GM18909 (cell line): ENCODE measurements around the gene SSB.
"Not testable (repeated sequence)": the region's sequence is repeated elsewhere in the genome, so short reads cannot be mapped to it uniquely, and the experiment has no call there.

Source experiments
- ATAC-seq: cut with Tn5 transposase; IDR thresholded peaks from one replicate; pipeline ENCODE4 v1.9.1; 2021; ENCODE audit warnings: mild to moderate bottlenecking; ENCODE audit not compliant: unreplicated experiment, poor library complexity

The SSB gene

DNA sequence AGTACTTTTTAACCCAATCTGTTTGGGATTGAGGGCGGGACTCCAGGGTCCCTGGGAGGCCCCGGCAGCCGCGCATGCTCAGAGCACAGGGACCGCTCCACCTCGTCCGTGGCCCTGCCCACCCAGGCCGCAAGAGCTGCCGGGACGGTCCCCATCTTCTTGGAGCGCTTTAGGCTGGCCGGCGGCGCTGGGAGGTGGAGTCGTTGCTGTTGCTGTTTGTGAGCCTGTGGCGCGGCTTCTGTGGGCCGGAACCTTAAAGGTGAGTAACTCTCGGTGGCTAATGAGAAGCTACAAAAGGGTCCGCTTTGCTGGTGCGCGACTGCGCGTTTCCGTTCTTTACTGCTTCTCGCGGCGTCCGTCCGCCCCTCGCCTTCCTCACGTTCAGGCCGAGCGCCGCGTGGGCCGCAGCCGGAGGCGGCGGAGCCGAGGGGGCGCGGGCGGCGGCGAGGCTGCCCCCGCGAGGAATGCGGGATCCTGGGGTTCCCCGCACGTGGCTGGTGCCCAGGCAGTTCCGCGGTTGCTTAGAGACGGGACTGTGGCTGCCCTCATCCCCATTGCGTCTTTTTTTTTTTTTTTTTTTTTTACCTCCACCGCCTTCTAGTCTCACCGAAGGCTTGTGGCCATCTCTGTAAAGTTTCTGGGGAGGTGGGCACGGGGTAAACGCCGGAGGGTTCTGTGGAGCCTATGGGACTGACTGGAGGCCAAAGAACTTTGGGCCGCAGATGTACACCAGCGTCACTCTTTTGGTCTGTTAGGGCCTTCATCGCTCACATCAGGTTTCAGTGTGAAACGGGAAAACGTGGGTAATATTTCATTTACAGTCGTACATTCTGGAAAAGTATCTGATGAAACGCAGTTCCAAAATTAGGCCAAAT, at the start of gene SSB:
Gene SSB, plus strand, starts transcription at position 154 of the 875 bp plus-strand sequence. CDS start 2,090 bp downstream, outside the sequence.
- ATAC-seq = peak; percentile 96

DNA sequence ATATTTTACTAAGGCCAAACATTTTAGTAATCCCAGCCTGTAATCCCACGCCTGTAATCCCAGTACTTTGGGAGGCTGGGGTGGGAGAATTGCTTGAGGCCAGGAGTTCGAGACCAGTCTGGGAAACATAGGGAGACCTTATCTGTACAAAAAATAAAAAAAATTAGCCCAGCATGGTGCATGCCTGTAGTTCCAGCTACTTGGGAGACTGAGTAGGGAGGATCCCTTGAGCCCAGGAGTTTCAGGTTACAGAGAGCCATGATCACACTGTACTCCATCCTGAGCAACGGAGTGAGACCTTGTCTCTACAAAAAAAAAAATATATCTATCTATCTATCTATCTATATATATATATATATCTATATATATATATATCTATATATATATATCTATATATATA, 45.9 kb upstream of the SSB start:
- no peak for ATAC-seq

DNA sequence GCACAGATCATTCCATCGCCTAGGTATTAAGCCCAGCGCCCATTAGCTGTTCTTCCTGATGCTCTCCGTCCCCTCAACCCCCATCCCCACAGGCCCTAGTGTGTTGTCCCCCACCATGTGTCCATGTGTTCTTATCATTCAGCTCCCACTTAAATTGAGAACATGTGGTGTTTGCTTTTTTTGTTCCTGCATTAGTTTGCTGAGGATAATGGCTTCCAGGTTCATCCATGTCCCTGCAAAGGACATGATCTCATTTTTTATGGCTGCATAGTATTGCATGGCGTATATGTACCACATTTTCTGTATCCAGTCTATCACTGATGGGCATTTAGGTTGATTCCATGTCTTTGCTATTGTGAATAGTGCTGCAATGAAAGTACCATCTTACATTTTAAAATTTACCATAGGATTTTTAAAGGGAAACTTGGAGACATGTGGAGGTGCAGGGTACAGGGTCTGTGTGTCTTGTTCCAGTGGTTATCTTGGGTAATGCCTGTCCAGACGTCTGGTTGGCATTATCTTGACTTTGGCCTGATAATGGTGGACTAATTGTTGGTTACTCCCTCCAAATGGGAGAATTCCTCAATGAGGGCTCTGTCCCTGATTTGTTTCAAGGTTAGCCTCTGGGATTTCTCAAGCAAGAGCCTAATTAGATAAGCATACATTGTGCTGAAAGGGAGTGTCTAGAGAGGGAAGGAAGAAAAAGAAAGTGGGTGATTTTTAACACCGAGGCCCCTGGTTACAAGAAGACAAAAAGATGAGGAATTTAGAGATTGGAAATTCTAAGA, 43.4 kb upstream of the SSB start:
- no peak for ATAC-seq

GRCh38 chr2:169756342-169756741, 42.3 kb upstream of the SSB start:
- no peak for ATAC-seq

GRCh38 chr2:169757356-169757755, 41.3 kb upstream of the SSB start:
- ATAC-seq = no peak

GRCh38 chr2:169757778-169758177, 40.9 kb upstream of the SSB start:
- ATAC-seq = no peak

GRCh38 chr2:169759987-169760386, 38.7 kb upstream of the SSB start:
- ATAC-seq = peak; percentile 47

GRCh38 chr2:169760798-169761197, 37.9 kb upstream of the SSB start:
- not testable (repeated sequence) for ATAC-seq

DNA sequence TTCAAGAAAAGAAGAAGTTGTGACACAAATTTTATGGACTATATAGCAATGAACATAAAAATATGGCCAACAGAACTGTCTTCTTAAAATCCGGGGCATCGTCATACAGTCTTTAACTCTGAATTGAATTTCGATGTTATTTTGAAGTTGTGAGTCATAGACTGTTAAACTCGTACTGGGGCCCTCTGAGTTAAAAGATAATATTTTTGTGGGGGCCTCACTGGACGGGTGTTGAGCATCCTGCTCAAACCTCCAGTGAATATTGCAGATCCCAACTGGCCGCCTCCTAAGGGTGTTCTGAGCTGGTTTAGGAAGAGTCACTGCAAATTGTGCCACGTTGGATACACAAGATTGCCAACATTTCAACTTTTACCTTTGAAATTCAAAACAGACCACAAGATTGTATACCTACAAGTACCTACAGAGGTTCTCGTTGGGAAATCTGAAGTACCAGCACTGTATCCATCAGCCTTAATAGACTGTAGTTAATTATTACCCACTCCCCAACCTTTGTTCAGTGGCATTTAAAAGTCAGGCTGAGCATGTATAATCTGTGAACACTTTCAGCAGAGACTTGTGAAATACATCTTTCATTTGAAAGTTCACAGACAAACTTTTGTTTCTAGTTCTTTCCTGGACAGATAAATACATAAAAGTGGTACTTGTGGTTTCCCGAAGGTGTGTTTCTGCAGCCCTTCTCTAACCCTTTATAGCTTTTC, 37.3 kb upstream of the SSB start:
- no peak for ATAC-seq

DNA sequence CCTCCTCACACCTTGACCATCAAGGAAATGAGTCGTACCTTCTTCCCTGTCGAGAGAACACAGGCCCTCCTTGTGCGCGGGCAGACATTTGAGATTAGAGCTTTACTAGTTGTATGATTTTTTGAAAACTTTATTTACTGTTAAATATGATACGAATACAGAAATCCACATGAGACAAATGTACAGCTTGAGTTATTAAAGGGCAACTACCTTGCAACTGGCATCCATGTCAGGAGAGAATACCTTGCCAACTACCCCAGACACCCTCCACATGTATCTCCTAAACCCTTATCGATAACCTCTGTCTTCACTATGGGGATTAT, 36.7 kb upstream of the SSB start:
- no peak for ATAC-seq

DNA sequence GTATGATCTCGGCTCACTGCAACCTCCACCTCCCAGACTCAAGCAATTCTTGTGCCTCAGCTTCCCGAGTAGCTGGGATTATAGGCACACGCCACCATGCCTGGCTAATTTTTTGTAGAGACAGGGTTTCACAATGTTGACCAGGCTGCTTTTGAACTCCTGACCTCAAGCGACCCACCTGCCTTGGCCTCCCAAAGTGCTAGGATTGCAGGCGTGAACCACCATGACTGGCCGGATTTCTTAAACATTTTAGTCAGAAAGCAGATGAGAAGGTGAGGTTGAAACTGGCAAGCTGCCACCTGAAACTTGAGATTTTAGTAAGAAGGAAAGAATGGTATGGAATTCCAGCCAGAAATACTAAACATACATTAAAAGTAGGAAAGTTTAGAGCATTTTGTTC, 33.1 kb upstream of the SSB start:
- ATAC-seq = no peak

- no peak for ATAC-seq
These were observed 31.3 kb upstream of the SSB start for GRCh38 chr2:169767243-169767888.

GRCh38 chr2:169768262-169768995, 30.2 kb upstream of the SSB start:
- ATAC-seq = no peak

GRCh38 chr2:169771021-169771420, 27.6 kb upstream of the SSB start:
- ATAC-seq = no peak

DNA sequence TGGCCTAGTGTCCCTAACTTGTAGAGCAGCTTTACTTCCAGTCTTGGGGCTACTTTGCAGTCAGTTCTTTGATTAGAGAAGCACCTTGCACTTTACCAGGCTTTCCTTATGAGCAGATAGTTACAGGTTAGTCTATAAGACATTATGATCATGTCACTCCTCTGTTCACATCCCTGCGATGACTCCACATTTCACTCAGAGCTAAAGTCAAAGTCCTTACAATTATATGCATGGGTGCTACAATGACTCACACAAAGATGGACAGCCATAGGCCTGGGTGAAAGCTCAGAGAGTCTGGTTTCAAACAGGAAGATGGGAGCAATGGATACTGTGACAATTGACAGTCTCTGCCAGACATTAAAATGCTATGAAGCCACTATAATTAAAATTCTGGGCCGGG, 27.1 kb upstream of the SSB start:
- no peak for ATAC-seq

DNA sequence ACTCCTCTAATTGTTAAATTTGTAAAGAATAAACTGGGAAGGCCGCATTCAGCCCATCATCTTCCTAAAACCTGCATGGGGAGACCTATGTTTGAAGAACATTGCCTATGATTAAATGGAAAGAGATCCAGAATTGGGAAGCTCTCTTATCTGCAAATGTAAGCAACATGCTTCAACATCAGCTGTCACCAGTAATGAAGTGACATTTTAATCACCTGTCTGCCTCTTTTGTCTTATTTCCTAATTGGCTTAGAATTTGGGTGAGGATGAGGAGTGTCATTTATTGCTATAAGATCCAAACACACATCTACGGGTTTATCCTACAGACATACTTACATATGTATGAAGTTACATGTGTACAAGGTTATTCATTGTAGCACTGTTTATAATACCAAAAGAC, 26.0 kb upstream of the SSB start:
- no peak for ATAC-seq

DNA sequence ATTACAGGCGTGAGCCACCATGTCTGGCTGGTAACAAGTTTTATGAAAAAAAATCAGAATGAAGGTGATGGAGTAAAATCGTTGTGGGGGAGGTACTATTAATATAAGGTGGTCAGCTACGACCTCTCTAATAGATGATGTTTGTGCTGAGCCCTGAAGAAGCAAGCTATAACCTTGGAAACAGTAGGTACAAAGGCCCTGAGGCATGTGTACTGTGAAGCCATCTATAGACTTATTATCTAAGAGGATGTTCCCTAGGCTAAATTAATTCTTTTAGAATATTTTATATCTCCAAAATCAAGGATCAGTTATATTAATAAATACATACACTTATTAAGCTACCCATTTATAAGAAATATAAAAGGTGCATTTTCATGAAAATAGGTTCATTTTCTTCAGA, 23.3 kb upstream of the SSB start:
- no peak for ATAC-seq

DNA sequence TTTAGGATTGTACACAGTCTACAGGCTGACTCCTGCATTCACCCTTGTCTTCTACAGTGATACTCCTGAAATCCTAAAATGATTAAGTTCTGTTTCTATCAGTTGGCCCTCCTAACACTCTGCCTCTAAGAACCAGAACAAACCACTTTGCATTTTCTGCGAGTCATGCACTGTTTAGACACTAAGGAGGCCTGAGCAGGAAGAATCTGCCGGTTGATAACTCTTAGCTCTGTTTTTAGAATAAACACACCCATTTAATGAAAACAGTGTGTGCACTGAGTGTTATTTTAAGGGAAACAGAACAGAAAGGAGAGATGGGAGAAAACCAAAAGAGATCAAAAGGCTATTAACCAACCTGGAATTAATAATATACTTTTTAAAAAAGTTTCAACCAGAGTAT, 22.9 kb upstream of the SSB start:
- ATAC-seq = no peak

- no peak for ATAC-seq
These were observed 22.4 kb upstream of the SSB start for GRCh38 chr2:169776252-169776761.

DNA sequence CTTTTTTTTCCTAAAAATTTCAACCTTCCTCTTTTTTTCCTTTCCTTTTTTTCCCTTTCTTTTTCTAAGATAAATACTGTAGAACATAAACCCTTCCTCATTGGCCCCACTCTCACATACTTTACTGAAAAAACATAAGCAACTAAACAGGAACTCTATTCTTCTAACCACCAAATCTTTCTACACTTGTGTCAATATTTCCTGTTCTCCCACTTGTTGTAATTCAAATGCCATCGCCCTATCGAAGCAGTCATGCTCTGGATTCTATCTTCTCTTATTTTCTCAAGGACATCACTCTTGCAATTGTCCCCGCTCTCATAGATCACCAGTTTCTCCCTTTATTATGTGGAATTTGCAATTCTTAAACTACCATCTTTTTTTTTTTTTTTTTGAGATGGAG, 20.2 kb upstream of the SSB start:
- ATAC-seq = no peak
